DMS 273 treated with DMSO at 0.1 percent for 48 hours (cell line): Measurements from ENCODE around the gene KCTD17.

Experiments
- DNase-seq: peaks from one replicate; lab custom pipeline; 2025; lab: John Stamatoyannopoulos, UW

KCTD17 gene

DNA sequence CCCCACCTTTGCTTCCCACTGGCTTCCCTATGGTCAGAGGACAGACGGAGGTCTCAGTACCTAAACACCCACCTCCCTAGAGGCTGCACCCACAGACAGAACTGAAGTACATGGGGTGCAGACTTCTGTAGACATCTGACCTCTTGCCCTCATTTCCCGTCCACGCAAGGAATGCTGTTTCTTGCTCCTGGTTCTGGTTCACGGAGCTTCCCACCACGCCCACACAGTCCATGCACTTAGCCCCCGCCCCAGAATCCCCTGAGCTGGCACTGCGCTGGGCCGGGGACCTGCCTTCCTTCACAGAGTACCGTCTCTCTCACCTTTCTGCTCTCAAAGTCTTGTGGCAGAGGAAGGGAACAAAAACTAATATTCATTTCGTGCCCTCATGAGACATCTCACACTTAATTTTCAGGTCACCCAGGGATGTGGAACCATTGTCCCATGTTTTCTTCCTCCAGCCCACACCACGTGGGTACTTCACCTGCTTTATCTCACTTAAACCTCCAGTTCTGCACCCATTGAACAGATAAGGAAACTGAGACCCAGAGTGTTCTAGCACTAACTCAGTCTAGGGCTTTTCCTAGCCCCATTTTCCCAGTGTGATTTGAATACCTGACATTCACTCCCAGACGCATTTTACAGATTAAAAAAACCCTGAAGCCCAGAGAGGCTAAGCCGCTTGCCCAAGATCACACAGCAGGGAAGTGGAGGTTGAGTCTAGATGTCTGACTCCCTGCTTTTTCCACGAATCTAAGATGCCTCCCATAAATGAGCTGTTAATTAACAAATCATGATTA, 52.3 kb downstream of the KCTD17 start:
- DNase-seq = no peak

DNA sequence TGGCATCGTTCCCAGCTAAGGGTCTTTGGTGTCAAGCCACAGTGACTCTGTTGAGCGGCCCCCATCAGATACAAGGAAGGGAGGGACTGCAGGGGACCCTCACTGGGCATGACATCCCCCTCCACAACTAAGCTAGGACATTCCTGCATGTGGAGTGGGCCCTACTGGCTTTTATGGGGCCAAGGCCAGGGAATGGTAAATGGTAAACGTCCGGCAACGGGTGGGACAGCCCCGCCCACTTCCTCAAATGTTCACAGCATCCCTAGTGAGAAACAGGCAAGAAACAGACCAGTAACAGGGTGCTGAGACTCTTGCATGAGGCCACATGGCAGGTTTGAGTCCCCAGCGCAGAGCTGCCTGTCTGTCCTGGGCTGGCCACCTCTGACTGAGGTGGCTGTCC, 53.6 kb downstream of the KCTD17 start:
- no peak for DNase-seq

DNA sequence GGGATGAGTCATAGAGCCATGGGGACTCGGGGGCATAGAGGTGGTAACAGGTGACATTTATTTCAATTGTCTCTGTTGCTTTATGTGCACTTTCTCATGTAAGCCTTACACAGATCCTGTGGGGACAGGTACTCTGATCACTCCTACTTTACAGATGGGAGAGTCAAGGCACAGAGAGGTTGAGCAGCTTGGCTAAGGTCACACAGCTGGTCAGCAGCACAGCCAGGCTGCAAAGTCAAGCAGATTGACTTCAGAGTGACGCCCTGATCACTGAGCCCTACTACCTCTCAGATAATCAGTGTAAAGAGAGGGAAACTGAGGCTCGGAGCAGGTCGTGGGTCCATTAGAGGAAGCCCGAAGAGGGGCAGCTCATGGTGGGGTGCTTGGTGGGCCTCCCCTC, 54.4 kb downstream of the KCTD17 start:
- no peak for DNase-seq

DNA sequence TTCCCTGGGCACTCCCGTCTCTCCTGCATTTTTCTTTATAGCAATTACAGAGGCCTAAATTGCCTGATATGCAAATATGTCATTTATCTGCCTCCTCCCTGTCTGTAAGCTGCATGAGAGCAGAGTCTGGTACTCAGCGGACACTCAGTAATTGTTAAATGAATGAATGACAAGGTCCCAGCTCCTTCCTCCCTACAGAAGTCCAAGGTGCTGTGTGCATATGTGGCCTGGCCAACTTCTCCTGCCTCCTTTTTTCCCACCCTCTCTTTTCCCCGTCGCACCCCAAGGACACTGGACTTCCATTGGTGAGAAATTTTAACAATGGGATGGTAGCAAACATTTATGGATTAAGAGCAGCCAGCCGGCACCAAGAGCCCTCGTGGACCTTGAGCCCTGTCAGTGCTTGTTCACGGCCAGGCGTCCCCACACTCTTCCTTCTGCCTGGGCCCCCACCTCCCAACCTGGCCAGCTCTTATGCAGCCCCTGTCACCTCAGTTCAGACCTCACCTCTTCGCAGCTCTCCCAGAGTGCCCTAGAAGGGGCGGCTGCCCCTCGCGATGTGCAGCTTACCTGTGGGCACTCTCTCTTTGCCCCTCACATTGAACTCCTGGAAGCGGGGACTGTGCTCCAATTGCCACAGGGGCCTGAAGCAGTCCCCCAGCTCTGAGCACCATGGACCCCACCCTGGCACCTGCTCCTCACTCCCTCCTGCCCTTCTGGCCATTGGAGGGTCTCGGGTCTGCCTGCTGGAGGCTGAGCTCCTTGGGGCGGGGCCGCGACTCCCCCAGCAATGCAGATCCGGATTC, 56.5 kb downstream of the KCTD17 start:
- DNase-seq = no peak

DNA sequence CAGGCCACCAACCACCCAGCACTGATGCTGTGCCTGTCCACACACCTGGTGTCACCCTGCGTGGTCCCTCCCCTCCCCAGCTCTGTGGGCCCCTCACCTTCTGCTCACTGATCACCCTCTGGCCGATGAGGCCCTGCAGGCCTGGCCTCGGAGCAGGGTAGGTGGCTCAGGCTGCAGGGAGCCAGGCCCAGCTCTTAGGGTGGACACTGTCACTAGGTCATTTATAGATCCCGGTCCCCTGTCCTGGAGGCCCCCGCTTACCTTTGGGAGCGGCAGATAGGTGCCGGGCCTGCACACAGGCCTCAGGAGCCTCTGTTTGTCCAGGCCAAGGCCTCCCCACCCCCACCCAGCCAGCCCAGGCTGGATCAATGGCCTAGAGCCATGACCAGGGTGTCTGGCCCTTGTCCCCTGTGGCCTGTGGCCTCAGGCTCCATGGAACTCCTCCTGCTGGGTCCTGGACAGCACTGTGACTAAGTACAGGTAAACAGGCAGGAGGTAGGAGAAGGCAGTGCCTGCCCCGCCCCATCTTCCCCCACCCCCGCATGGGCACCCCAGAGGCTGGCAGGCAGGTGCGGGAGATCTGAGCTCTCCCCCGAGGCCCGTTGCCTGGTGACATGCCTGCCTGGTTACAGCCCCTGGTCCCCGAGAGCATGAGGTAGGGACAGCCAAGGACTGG, 57.8 kb downstream of the KCTD17 start, which contains the start of gene TMPRSS6:
Gene TMPRSS6 (minus strand): TSS at position 472 of the 676 bp plus-strand sequence. CDS start 6,296 bp downstream, outside the sequence.
- DNase-seq = no peak

DNA sequence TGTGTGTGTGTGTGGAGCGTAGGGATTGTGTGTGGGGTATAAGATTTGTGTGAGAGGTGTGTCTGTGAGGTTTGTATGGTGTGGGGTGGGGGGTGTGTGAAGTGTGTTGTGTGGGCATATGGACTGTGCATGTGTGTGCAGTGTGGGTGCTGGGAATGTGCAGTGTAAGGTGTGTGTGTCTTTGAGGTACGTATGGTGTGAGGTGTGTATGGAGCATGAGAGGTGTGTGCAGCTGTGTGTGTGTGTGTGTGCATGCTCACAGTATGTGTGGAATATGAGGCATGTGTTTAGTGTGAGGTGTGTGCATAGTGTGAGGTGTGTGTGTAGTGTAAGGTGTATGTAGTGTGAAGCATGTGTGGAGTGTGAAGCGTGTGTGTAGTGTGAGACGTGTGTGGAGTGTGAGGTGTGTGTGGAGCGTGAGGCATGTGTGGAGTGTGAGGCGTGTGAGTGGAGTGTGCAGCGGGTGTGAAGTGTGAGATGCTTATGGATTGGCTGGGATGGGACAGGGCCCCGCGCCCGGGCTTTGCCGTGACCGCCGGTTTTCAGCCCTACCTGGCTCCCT, 59.7 kb downstream of the KCTD17 start:
- no peak for DNase-seq

DNA sequence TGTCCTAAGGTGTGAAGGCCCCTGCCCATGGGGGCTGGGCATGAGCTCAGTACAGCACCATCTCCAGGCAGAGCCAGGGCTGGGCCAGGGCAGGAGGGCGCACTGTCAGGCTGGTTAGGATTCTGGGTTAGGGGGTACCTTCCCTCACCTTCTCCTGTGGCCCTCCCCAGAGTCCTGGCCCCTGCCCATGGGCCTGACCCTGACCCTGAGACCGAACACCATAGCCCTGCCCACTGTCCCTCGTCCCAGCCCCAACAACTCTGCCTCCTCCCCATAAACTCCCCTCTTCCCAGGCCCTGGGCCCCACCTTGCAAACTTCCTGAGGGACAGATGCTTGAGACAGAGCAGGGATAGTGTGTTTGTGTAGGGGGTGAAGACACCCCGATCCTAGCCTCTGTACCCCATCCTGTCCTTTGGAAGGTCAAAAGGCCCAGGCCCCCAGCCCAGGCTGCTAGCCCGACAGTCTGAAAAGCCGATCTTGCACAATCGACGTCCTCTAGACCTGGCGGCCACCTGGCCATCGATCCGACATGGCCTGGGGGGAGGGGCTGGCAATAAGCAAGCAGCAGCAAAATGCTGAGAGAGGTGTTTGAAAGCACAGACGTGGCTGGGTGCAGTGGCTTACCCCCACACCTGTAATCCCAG, 60.7 kb downstream of the KCTD17 start:
- no peak for DNase-seq
